ENCODE data around the gene OR13C5.
A peak's percentile ranks its signal among the peaks of the same experiment; 100 is the strongest.

The OR13C5 gene

GRCh38 chr9:104556830-104557634, 42.2 kb downstream of the OR13C5 start:
- peak; percentile 4 for DNase-seq (ENCODE audit: low read depth)
- H3K4me3 ChIP-seq (ENCODE audit: low read depth, low read length), result no peak overlapping the region
- no peak for TF ChIP-seq CTCF (IDR thresholded peaks at IDR 0.05; ENCODE audit: low read depth, low read length)
- no peak for TF ChIP-seq MYC (IDR thresholded peaks at IDR 0.05; ENCODE audit: low read depth, low read length)
- no peak for TF ChIP-seq MAX (IDR thresholded peaks at IDR 0.05; ENCODE audit: low read depth, low read length)
- TF ChIP-seq POLR2A (IDR thresholded peaks at IDR 0.05; ENCODE audit: extremely low read depth, insufficient read length), result no peak

DNA sequence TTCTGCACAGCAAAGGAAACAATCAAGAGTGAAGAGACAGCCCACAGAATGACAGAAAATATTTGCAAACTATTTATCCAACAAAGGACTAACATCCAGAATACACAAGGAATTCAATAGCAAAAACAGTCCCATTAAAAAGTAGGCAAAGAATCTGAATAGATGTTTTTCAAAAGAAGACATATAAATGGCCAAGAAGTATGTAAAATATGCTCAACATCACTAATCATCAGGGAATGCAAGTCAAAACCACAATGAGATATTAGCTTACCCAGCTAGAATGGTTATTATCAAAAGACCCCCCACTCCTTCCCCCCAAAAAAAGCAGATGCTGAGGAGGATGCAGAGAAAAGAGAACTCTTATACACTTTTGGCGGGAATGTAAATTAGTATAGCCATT, 43.7 kb downstream of the OR13C5 start:
- no peak for DNase-seq (ENCODE audit: low read depth)
- H3K4me3 ChIP-seq (ENCODE audit: low read depth, low read length), result no peak overlapping the region
- TF ChIP-seq CTCF (IDR thresholded peaks at IDR 0.05; ENCODE audit: low read depth, low read length) (no peak), MAX (IDR thresholded peaks at IDR 0.05; ENCODE audit: low read depth, low read length) (no peak), MYC (IDR thresholded peaks at IDR 0.05; ENCODE audit: low read depth, low read length) (no peak), POLR2A (IDR thresholded peaks at IDR 0.05; ENCODE audit: extremely low read depth, insufficient read length) (no peak)

GRCh38 chr9:104553261-104553660, 46.0 kb downstream of the OR13C5 start:
- DNase-seq (ENCODE audit: low read depth), result no peak
- no peak overlapping the region for H3K4me3 ChIP-seq (ENCODE audit: low read depth, low read length)
- TF ChIP-seq POLR2A (IDR thresholded peaks at IDR 0.05; ENCODE audit: extremely low read depth, insufficient read length), result no peak
- no peak for TF ChIP-seq MAX (IDR thresholded peaks at IDR 0.05; ENCODE audit: low read depth, low read length)
- no peak for TF ChIP-seq CTCF (IDR thresholded peaks at IDR 0.05; ENCODE audit: low read depth, low read length)
- TF ChIP-seq MYC (IDR thresholded peaks at IDR 0.05; ENCODE audit: low read depth, low read length), result no peak

Data from NB4 (cell line).